A549 (cell line): ENCODE data around the gene SLC25A34. TPM values are rescaled to one million over a fixed set of nuclear protein-coding genes. Genes with fewer than 3 reads are reported as not detected.

Experiments
- ATAC-seq, 2 experiments: fragments of 200-7000 bp in 1 of 2; fragments of >200 bp in 1 of 2; cut with Nextera tagmentation in 1 of 2; cut with Tn5 transposase in 1 of 2; 3 replicates each; pipeline versions ENCODE4 v1.8.0 to v1.9.1; 2018 to 2020; ENCODE audit warnings: mild to moderate bottlenecking in 1 of 2, moderate library complexity in 1 of 2
- CTCF ChIA-PET: fragments of 300-600 bp; sonication (Branson Sonifier 250); formaldehyde crosslinking; extraction: SDS; loops from one replicate; lab custom pipeline; 2021; ENCODE audit warnings: antibody characterized with exemption, inconsistent platforms; lab: Yijun Ruan, JAX
- POLR2A ChIA-PET: fragments of 350-600 bp; formaldehyde crosslinking; extraction: SDS; loops from one replicate; lab custom pipeline; 2021; ENCODE audit warnings: antibody characterized with exemption, inconsistent platforms; lab: Yijun Ruan, JAX
- DNase-seq, 2 experiments: peaks; one replicate each; pipeline versions ENCODE4 v3.0.0 to v3.0.0-alpha.2; 2011 to 2016; ENCODE audit warnings: low read depth in 1 of 2, low spot score in 1 of 2
- FAIRE-seq: peaks from 2 replicates; lab custom pipeline; 2011; peaks lifted over from hg19 to GRCh38; lab: Jason Lieb, UNC
- H3K27ac ChIP-seq, 2 experiments: fragments of >200 bp; sonication (Bioruptor Twin); formaldehyde crosslinking; 3 replicates each; pipeline ENCODE4 v1.5.1; 2016 to 2017
- H3K4me1 ChIP-seq: fragments of >200 bp; sonication (Bioruptor Twin); formaldehyde crosslinking; 3 replicates; pipeline ENCODE4 v1.6.1; 2016
- H3K4me2 ChIP-seq: fragments of >200 bp; sonication (Bioruptor Twin); formaldehyde crosslinking; 3 replicates; pipeline ENCODE4 v1.6.1; 2016
- H3K4me3 ChIP-seq: fragments of >200 bp; sonication (Bioruptor Twin); formaldehyde crosslinking; 3 replicates; pipeline ENCODE4 v1.5.1; 2016
- H3K9me3 ChIP-seq: fragments of >200 bp; sonication (Bioruptor Twin); formaldehyde crosslinking; 3 replicates; pipeline ENCODE4 v1.6.1; 2016
- ATOH8 ChIP-seq: fragments of 250-450 bp; sonication (Bioruptor Pico); IDR thresholded peaks from 2 replicates; pipeline ENCODE4 v1.5.0; 2020; ENCODE audit warnings: low read depth, mild to moderate bottlenecking, moderate library complexity
- CBX2 ChIP-seq: fragments of 200-600 bp; sonication (generic); IDR thresholded peaks from 2 replicates; pipeline ENCODE4 v1.6.1; 2016; ENCODE audit warnings: low read depth, mild to moderate bottlenecking, borderline replicate concordance
- CBX8 ChIP-seq: fragments of 200-600 bp; sonication (generic); IDR thresholded peaks from 2 replicates; pipeline ENCODE4 v1.6.1; 2016
- CEBPB ChIP-seq, 2 experiments: fragments of >200 bp in 1 of 2; sonication (Bioruptor Twin) in 1 of 2; formaldehyde crosslinking in 1 of 2; IDR thresholded peaks; 2 replicates each; pipeline ENCODE4 v1.6.1; 2012 to 2016
- E2F6 ChIP-seq: IDR thresholded peaks from 2 replicates; pipeline ENCODE4 v1.6.1; 2012; ENCODE audit warnings: low read depth, borderline replicate concordance
- EHMT2 ChIP-seq: fragments of 200-600 bp; sonication (generic); IDR thresholded peaks from 2 replicates; pipeline ENCODE4 v1.6.1; 2016; ENCODE audit warnings: antibody characterized with exemption, low read depth, mild to moderate bottlenecking, moderate library complexity
- ELK1 ChIP-seq: fragments of 150-350 bp; IDR thresholded peaks from 2 replicates; pipeline ENCODE4 v1.6.1; 2014; ENCODE audit warnings: low read depth, mild to moderate bottlenecking, low read length
- FOSB ChIP-seq: fragments of 250-450 bp; sonication (Bioruptor Pico); IDR thresholded peaks from 2 replicates; pipeline ENCODE4 v1.5.0; 2020; ENCODE audit warnings: mild to moderate bottlenecking, moderate library complexity
- FOSL2 ChIP-seq, 2 experiments: fragments of 450-650 bp in 1 of 2; fragments of >200 bp in 1 of 2; sonication (Bioruptor Twin) in 1 of 2; formaldehyde crosslinking; IDR thresholded peaks; 2 replicates each; pipeline versions ENCODE4 v1.5.0 to v1.6.1; 2016 to 2020; ENCODE audit warnings: mild to moderate bottlenecking in 1 of 2, moderate library complexity in 1 of 2
- HDAC2 ChIP-seq: fragments of 200-600 bp; sonication (generic); IDR thresholded peaks from 2 replicates; pipeline ENCODE4 v1.6.1; 2016
- HMGXB4 ChIP-seq: fragments of 250-450 bp; sonication (Bioruptor Pico); IDR thresholded peaks from 2 replicates; pipeline ENCODE4 v1.5.0; 2021; ENCODE audit warnings: mild to moderate bottlenecking, moderate library complexity, borderline replicate concordance
- HOXA7 ChIP-seq: fragments of 250-450 bp; sonication (Bioruptor Pico); IDR thresholded peaks from 2 replicates; pipeline ENCODE4 v1.5.0; 2020; ENCODE audit warnings: mild to moderate bottlenecking, moderate library complexity
- HOXB13 ChIP-seq: fragments of 250-450 bp; sonication (Bioruptor Pico); IDR thresholded peaks from 2 replicates; pipeline ENCODE4 v1.5.0; 2020; ENCODE audit warnings: low read depth, mild to moderate bottlenecking, moderate library complexity
- KDM1A ChIP-seq: fragments of 200-600 bp; sonication (generic); IDR thresholded peaks from 2 replicates; pipeline ENCODE4 v1.6.1; 2016; ENCODE audit warnings: low read depth, mild to moderate bottlenecking
- MYC ChIP-seq: IDR thresholded peaks from 2 replicates; pipeline ENCODE4 v1.6.1; 2012; ENCODE audit warnings: mild to moderate bottlenecking, inconsistent platforms, low read length, improper control_type of control experiment, borderline replicate concordance
- NPAS2 ChIP-seq: fragments of 250-450 bp; sonication (Bioruptor Pico); IDR thresholded peaks from 2 replicates; pipeline ENCODE4 v1.8.0; 2022; ENCODE audit warnings: mild to moderate bottlenecking, moderate library complexity, borderline replicate concordance
- NR3C1 ChIP-seq: fragments of >200 bp; sonication (Bioruptor Twin); formaldehyde crosslinking; IDR thresholded peaks from 3 replicates; pipeline ENCODE4 v1.6.1; 2017
- PBX3 ChIP-seq: IDR thresholded peaks from 2 replicates; pipeline ENCODE4 v1.6.1; 2012
- POLR2AphosphoS2 ChIP-seq: conservative IDR thresholded peaks from 2 replicates; pipeline ENCODE4 v1.6.1; 2012; ENCODE audit warnings: low read length, improper control_type of control experiment, inconsistent platforms
- RAD21 ChIP-seq, 2 experiments: fragments of >200 bp in 1 of 2; sonication (Bioruptor Twin) in 1 of 2; formaldehyde crosslinking in 1 of 2; IDR thresholded peaks in 1 of 2; conservative IDR thresholded peaks in 1 of 2; 2 replicates in 1 of 2; 3 replicates in 1 of 2; pipeline ENCODE4 v1.6.1; 2012 to 2018; ENCODE audit warnings: inconsistent platforms in 1 of 2
- RCOR1 ChIP-seq: fragments of 150-350 bp; IDR thresholded peaks from 2 replicates; pipeline ENCODE4 v1.6.1; 2014; ENCODE audit warnings: antibody characterized with exemption, low read length, low read depth
- RNF2 ChIP-seq: fragments of 200-600 bp; sonication (generic); IDR thresholded peaks from 2 replicates; pipeline ENCODE4 v1.6.1; 2016; ENCODE audit warnings: low read depth, mild to moderate bottlenecking, antibody characterized with exemption, moderate library complexity, borderline replicate concordance
- SMC3 ChIP-seq: fragments of >200 bp; sonication (Bioruptor Twin); formaldehyde crosslinking; IDR thresholded peaks from 3 replicates; pipeline ENCODE4 v1.6.1; 2018; ENCODE audit warnings: inconsistent platforms
- ZFP36 ChIP-seq: fragments of 450-650 bp; IDR thresholded peaks from 2 replicates; pipeline ENCODE4 v1.6.1; 2014; ENCODE audit warnings: borderline replicate concordance; ENCODE audit not compliant: partially characterized antibody
- WGBS: methylation state at CpG from one replicate; pipeline ENCODE4 v1.1.6; 2017; ENCODE audit errors: missing lambda C conversion rate; 5-methylcytosine and 5-hydroxymethylcytosine counted together
- polyA plus RNA-seq, 4 experiments: library from polyadenylated mRNA; depleted of rRNA in 3 of 4; stranded (reverse); fragments of >200 nt; fragmentation: RNase III in 1 of 4; extraction: RNeasy Plus Mini Kit Qiagen cat#74134 plus additional on column Dnase treatment in 1 of 4; gene quantifications; 2 replicates in 3 of 4; 3 replicates in 1 of 4; pipeline ENCODE4 v1.2.3, GENCODE V29; 2011 to 2017

The SLC25A34 gene
- polyA plus RNA-seq, 2 of the 4 experiments (the other 2 are of a cell fraction), result 0.12 to 0.19 TPM

- DNase-seq (no peak), ATAC-seq (no peak), FAIRE-seq (no peak)
- TF ChIP-seq RAD21 (conservative IDR thresholded peaks at IDR 0.05 in 1 of 2, IDR thresholded peaks at IDR 0.05 in 1 of 2) (0 out of 5 replicates have a peak, but pooled peaks of 1 of the 2 experiments have one; percentile 11), EHMT2 (no peak)
- Histone ChIP-seq H3K4me1 (no peaks in the 10 kb centered on the region), H3K4me3 (no peak overlapping the region), H3K9me3 (no peaks in the 10 kb centered on the region), H3K4me2 (no peak overlapping the region), H3K27ac (no peak overlapping the region)
- ChIA-PET POLR2A (no interaction called here), CTCF (interaction anchor here (5.5 kb wide), 1 partner anchor 20 kb away, joined by 31 read pairs; no protein-coding TSS in a partner anchor)
- WGBS, result 91% methylated on average over 12 of the region's 12 CpGs
Observed at GRCh38 chr1:15719381-15720120, 16.5 kb upstream of the SLC25A34 start.

GRCh38 chr1:15720861-15721260, 15.2 kb upstream of the SLC25A34 start:
- Histone ChIP-seq H3K9me3 (no peaks in the 10 kb centered on the region), H3K4me1 (no peaks in the 10 kb centered on the region), H3K4me2 (no peak overlapping the region), H3K27ac (no peak overlapping the region), H3K4me3 (no peak overlapping the region)
- ATAC-seq, result no peak
- ChIA-PET CTCF (interaction anchor here (1.0 to 5.5 kb wide), 3 partner anchors 10 to 29 kb away, joined by 3 to 31 read pairs (median 3); no protein-coding TSS in a partner anchor), POLR2A (no interaction called here)
- no peak for FAIRE-seq
- WGBS, result 93% methylated on average over 3 of the region's 3 CpGs
- DNase-seq, result no peak
- TF ChIP-seq KDM1A, result no peak
- TF ChIP-seq NR3C1, result no peak
- no peak for TF ChIP-seq FOSB (CRISPR knock-in tag)
- TF ChIP-seq POLR2AphosphoS2, result no peak
- TF ChIP-seq RCOR1, result no peak
- TF ChIP-seq ATOH8 (CRISPR knock-in tag), result no peak
- TF ChIP-seq CBX8, result no peak
- TF ChIP-seq NPAS2 (CRISPR knock-in tag), result no peak
- no peak for TF ChIP-seq HDAC2
- no peak for TF ChIP-seq HOXA7 (CRISPR knock-in tag)
- no peak for TF ChIP-seq E2F6
- TF ChIP-seq ZFP36, result no peak
- TF ChIP-seq PBX3, result no peak
- no peak for TF ChIP-seq HMGXB4
- TF ChIP-seq EHMT2, result no peak
- TF ChIP-seq CBX2, result no peak

- Histone ChIP-seq H3K4me3 (no peak overlapping the region), H3K4me2 (no peak overlapping the region), H3K9me3 (no peaks in the 10 kb centered on the region), H3K4me1 (no peaks in the 10 kb centered on the region), H3K27ac (no peak overlapping the region)
- DNase-seq, result no peak
- ATAC-seq, result no peak
- WGBS, result 92% methylated on average over 4 of the region's 4 CpGs
- POLR2A ChIA-PET, result no interaction called here
- CTCF ChIA-PET, result interaction anchor here (2.1 to 5.5 kb wide), 2 partner anchors 10 to 17 kb away, joined by 6 to 31 read pairs; no protein-coding TSS in a partner anchor
- FAIRE-seq, result no peak
- no peak for TF ChIP-seq ATOH8 (CRISPR knock-in tag)
- no peak for TF ChIP-seq SMC3
- no peak for TF ChIP-seq HOXB13 (CRISPR knock-in tag)
- no peak for TF ChIP-seq FOSL2 (IDR thresholded peaks at IDR 0.05)
- no peak for TF ChIP-seq FOSL2 (CRISPR knock-in tag; IDR thresholded peaks at IDR 0.05)
- no peak for TF ChIP-seq MYC
- TF ChIP-seq HDAC2, result no peak
- TF ChIP-seq RNF2, result no peak
- no peak for TF ChIP-seq ELK1
- no peak for TF ChIP-seq CEBPB (IDR thresholded peaks at IDR 0.05)
- no peak for TF ChIP-seq CBX8
Observed at GRCh38 chr1:15722411-15722810, 13.6 kb upstream of the SLC25A34 start.
